ENCODE measurements around the gene MED9.
A peak's percentile ranks its signal among the peaks of the same experiment; 100 is the strongest.

DNA sequence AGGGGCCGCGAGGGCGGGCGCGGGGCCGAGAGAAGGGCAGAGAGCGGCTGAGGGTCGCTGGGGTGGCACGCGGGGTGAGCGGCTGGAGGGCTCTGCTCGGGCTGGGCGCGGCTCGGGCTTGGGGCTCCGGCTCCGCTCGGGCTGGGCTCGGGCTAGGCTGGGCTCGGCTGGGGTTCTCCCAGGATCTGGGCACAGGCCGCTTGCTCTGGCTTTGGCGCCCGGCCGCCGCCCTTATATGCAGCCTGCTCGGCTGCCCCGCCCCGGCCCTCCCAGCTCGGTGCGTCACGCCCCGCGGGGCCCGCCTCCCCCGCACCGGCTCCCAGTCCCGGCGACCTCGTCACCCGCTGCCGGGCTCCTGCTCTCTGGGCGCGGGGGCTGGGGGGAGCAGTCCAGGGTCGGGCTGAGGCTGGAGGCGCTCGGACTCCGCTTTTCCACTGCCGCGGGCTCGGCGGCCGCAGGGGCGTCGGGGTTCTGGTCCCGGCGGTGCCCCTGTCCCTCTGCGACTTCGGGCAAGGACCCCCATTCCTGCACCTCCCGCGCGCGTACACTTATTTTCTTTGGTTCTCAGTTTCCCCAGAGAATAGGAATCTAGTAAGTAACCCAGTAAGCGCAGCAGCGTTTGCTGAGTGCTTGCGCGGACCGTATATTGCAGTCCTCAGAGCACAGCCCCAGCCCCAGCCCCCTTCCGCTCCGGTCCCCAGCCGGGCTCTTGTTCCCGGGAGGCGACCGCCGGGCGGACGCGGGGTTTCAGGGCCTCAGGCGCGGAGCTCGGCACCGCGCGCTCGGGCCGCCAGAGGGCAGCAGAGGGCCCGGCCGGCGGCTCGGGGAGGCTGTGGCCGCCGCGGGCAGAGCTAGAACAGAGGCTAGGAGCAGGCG lies 19.6 kb downstream of the MED9 start, which contains the start of gene RASD1:
- no peak for TF ChIP-seq RFX5 (IDR thresholded peaks at IDR 0.05; ENCODE audit: low read length)
- TF ChIP-seq CTCF (IDR thresholded peaks at IDR 0.05) = peak; percentile 75
- no peak for TF ChIP-seq EP300 (IDR thresholded peaks at IDR 0.05; ENCODE audit: borderline replicate concordance in 1 of 2, low read depth in 1 of 2, low read length in 1 of 2)
- TF ChIP-seq, protein P1, sequence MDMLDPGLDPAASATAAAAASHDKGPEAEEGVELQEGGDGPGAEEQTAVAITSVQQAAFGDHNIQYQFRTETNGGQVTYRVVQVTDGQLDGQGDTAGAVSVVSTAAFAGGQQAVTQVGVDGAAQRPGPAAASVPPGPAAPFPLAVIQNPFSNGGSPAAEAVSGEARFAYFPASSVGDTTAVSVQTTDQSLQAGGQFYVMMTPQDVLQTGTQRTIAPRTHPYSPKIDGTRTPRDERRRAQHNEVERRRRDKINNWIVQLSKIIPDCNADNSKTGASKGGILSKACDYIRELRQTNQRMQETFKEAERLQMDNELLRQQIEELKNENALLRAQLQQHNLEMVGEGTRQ (IDR thresholded peaks at IDR 0.05; ENCODE audit: borderline replicate concordance, low read depth, low read length) = no peak
- TF ChIP-seq FOSL2 (IDR thresholded peaks at IDR 0.05; ENCODE audit: borderline replicate concordance, low read depth) = no peak
- TF ChIP-seq ELF1 (IDR thresholded peaks at IDR 0.05) = no peak
- TF ChIP-seq POLR2AphosphoS5 (IDR thresholded peaks at IDR 0.05; ENCODE audit: low read depth, low read length) = peak; percentile 72
- no peak for TF ChIP-seq EZH2phosphoT487 (IDR thresholded peaks at IDR 0.05; ENCODE audit: borderline replicate concordance, low read depth)
- TF ChIP-seq FOXJ3 (CRISPR knock-in tag; IDR thresholded peaks at IDR 0.05) = no peak
- TF ChIP-seq, protein P2, sequence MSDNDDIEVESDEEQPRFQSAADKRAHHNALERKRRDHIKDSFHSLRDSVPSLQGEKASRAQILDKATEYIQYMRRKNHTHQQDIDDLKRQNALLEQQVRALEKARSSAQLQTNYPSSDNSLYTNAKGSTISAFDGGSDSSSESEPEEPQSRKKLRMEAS (IDR thresholded peaks at IDR 0.05; ENCODE audit: low read depth) = peak; percentile 14; the same call in 1 of the 2 replicates
